ENCODE measurements around the gene SCAND1. TPM values are rescaled to one million over a fixed set of nuclear protein-coding genes. Genes with fewer than 3 reads are reported as not detected.
"Not testable (repeated sequence)": the region's sequence is repeated elsewhere in the genome, so short reads cannot be mapped to it uniquely, and the experiment has no call there.

SCAND1 gene
- total RNA-seq, 1 experiment from 2014 or later = 54.6 TPM

DNA sequence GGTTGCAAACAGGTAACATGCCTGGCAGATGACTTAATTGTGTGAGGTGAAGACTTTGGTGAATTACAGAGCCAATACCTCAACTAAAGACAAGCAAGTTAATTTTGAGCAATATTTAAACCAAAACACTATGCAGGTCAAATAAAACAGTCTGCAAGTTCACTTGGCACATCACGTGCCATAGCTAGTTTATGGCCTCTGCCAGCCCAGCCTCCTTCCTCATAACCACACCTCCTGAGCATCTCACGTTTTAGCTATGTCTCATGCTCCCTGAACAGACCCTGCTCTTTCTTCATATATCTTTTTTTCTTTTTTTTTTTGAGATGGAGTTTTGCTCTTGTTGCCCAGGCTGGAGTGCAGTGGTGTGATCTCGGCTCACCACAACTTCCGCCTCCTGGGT is 9.6 kb upstream of the SCAND1 start:
- Mint-ChIP-seq H3K4me1 (ENCODE audit: insufficient read depth, unreplicated experiment) (no peaks in the 10 kb centered on the region), H3K4me3 (ENCODE audit: unreplicated experiment) (no peak overlapping the region), H3K9me3 (ENCODE audit: unreplicated experiment) (no peaks in the 10 kb centered on the region), H3K36me3 (ENCODE audit: insufficient read depth, unreplicated experiment) (no peaks in the 10 kb centered on the region), H3K27me3 (ENCODE audit: insufficient read depth, unreplicated experiment) (no peaks in the 10 kb centered on the region), H3K27ac (ENCODE audit: low read depth, unreplicated experiment) (no peak overlapping the region)
- intact Hi-C loops (cut with micrococcal nuclease) = no loop called here
- TF ChIP-seq CTCF (IDR thresholded peaks at IDR 0.05; ENCODE audit: unreplicated experiment) = no peak
- BruUV-seq (replicated peaks) = no TSS peak
- no peak for DNase-seq (ENCODE audit: unreplicated experiment)
- ChIA-PET POLR2A (interaction anchor here (4.5 kb wide), 1 partner anchor 9 kb away, joined by 31 read pairs; the partner anchor contains the start of gene SCAND1), CTCF (interaction anchor here (0.6 to 2.8 kb wide), 4 partner anchors 9 to 671 kb away, joined by 3 to 11 read pairs (median 4); partner anchors contain the start of gene SCAND1)

DNA sequence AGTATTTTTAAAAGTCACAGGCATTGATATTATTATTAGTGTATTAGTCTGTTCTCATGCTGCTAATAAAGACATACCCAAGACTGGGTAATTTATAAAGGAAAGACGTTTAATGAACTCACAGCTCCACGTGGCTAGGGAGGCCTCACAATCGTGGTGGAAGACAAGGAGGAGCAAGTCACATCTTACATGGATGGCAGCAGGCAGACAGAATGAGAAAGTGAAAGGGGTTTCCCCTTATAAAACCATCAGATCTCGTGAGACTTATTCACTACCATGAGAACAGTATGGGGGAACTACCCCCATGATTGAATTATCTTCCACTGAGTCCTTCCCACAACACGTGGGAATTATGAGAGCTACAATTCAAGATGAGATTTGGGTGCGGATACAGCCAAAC is 5.0 kb upstream of the SCAND1 start:
- not testable (repeated sequence) for H3K27ac Mint-ChIP-seq (ENCODE audit: low read depth, unreplicated experiment); DNase-seq (ENCODE audit: unreplicated experiment); H3K36me3 Mint-ChIP-seq (ENCODE audit: insufficient read depth, unreplicated experiment); BruUV-seq (replicated peaks); H3K9me3 Mint-ChIP-seq (ENCODE audit: unreplicated experiment); H3K4me1 Mint-ChIP-seq (ENCODE audit: insufficient read depth, unreplicated experiment); H3K4me3 Mint-ChIP-seq (ENCODE audit: unreplicated experiment); H3K27me3 Mint-ChIP-seq (ENCODE audit: insufficient read depth, unreplicated experiment)
- ChIA-PET CTCF (interaction anchor here (0.7 to 1.3 kb wide), 2 partner anchors 33 to 179 kb away, joined by 3 to 6 read pairs; no protein-coding TSS in a partner anchor), POLR2A (interaction anchor here (0.6 to 1.3 kb wide), 4 partner anchors 9 to 217 kb away, joined by 3 to 4 read pairs (median 3); partner anchors contain the start of genes CNBD2 and RBM39)
- intact Hi-C loops (cut with micrococcal nuclease) = loop anchor here (10.0 kb wide), 1 partner anchor 444 kb away; no protein-coding TSS in a partner anchor

- no peaks in the 10 kb centered on the region for H3K9me3 Mint-ChIP-seq (ENCODE audit: unreplicated experiment)
- peaks cover 27% of the 10 kb centered on the region for H3K36me3 Mint-ChIP-seq (ENCODE audit: insufficient read depth, unreplicated experiment)
- peak; percentile 17 for DNase-seq (ENCODE audit: unreplicated experiment)
- no peak for TF ChIP-seq CTCF (IDR thresholded peaks at IDR 0.05; ENCODE audit: unreplicated experiment)
- BruUV-seq (replicated peaks) = no TSS peak
- peaks cover 13% of the 10 kb centered on the region for H3K4me1 Mint-ChIP-seq (ENCODE audit: insufficient read depth, unreplicated experiment)
- H3K4me3 Mint-ChIP-seq (ENCODE audit: unreplicated experiment) = peak overlapping the region; percentile 34
- POLR2A ChIA-PET = interaction anchor here (0.6 to 6.8 kb wide), 15 partner anchors 11 to 502 kb away, joined by 3 to 125 read pairs (median 5); partner anchors contain the start of genes CNBD2 and RBM39
- CTCF ChIA-PET = interaction anchor here (0.7 to 5.3 kb wide), 4 partner anchors 22 to 254 kb away, joined by 3 to 36 read pairs (median 10); no protein-coding TSS in a partner anchor
- no peaks in the 10 kb centered on the region for H3K27me3 Mint-ChIP-seq (ENCODE audit: insufficient read depth, unreplicated experiment)
- intact Hi-C loops (cut with micrococcal nuclease) = loop anchor here (10.0 kb wide), 1 partner anchor 442 kb away; no protein-coding TSS in a partner anchor
- H3K27ac Mint-ChIP-seq (ENCODE audit: low read depth, unreplicated experiment) = peak overlapping the region; percentile 61
Observed at GRCh38 chr20:35956616-35957015, 2.3 kb upstream of the SCAND1 start.

DNA sequence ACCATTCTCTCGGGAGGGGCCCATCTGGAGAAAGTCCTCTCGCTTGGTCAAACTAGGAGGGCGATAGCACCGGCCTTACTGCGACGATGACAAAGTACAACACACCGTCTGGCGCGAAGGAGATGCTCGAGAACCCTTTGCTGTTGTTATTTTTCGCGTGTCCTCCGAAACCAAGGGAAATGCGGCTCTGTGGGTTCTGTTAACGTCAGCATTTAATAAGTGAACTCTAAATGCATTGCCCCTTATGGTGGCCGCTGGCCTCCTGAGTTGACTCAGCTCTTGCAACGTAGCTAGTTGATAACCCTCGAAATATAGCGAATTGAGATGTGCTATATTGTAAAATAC is 577 bp upstream of the SCAND1 start:
- no peaks in the 10 kb centered on the region for H3K27me3 Mint-ChIP-seq (ENCODE audit: insufficient read depth, unreplicated experiment)
- CTCF ChIA-PET = interaction anchor here (0.6 to 5.3 kb wide), 45 partner anchors 9 to 1836 kb away, joined by 3 to 42 read pairs (median 5); partner anchors contain the start of genes CEP250, CNBD2, NFS1 and RBM39
- TSS peak; percentile 80 for BruUV-seq (replicated peaks)

More for the DNA sequence above, 577 bp upstream of the SCAND1 start:
- peak overlapping the region; percentile 97 for H3K4me3 Mint-ChIP-seq (ENCODE audit: unreplicated experiment)
- peak overlapping the region; percentile 96 for H3K27ac Mint-ChIP-seq (ENCODE audit: low read depth, unreplicated experiment)
- POLR2A ChIA-PET = interaction anchor here (0.6 to 6.8 kb wide), 51 partner anchors 9 to 951 kb away, joined by 3 to 125 read pairs (median 10); partner anchors contain the start of genes AAR2, CEP250, CNBD2 and CPNE1
- peaks cover 13% of the 10 kb centered on the region for H3K4me1 Mint-ChIP-seq (ENCODE audit: insufficient read depth, unreplicated experiment)
- no peak for TF ChIP-seq CTCF (IDR thresholded peaks at IDR 0.05; ENCODE audit: unreplicated experiment)
- H3K36me3 Mint-ChIP-seq (ENCODE audit: insufficient read depth, unreplicated experiment) = peaks cover 36% of the 10 kb centered on the region
- intact Hi-C loops (cut with micrococcal nuclease) = loop anchor here (1.0 to 10.0 kb wide), 2 partner anchors 183 to 440 kb away; no protein-coding TSS in a partner anchor
- H3K9me3 Mint-ChIP-seq (ENCODE audit: unreplicated experiment) = no peaks in the 10 kb centered on the region
- DNase-seq (ENCODE audit: unreplicated experiment) = peak; percentile 36

All from MCF 10A (cell line).